HG03095 (cell line): ENCODE results near the gene ARL15.
"Not testable (repeated sequence)": the region's sequence is repeated elsewhere in the genome, so short reads cannot be mapped to it uniquely, and the experiment has no call there.

ENCODE experiments used
- ATAC-seq: cut with Tn5 transposase; IDR thresholded peaks from one replicate; pipeline ENCODE4 v1.9.1; 2021; ENCODE audit warnings: moderate library complexity; ENCODE audit not compliant: unreplicated experiment

The ARL15 gene

DNA sequence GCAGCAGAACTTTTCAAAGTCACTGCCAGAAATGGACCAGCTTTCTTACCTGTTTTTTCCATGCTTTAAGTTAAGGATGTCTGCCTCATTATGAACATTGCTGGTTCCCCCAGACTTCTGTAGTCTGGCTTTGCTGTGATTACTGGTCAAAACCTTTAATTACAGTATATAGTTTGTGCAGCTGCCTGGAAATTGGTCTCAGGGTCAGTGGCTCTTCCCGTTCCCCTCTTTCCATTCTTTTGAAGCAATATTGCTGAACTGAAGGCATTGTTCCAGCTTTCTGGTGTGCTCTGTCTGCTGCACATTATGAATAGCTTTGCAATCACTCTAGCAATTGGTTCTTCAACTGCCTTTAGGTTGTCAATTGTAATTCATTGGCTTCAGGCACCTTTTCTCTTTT, 206.5 kb downstream of the ARL15 start:
- no peak for ATAC-seq

DNA sequence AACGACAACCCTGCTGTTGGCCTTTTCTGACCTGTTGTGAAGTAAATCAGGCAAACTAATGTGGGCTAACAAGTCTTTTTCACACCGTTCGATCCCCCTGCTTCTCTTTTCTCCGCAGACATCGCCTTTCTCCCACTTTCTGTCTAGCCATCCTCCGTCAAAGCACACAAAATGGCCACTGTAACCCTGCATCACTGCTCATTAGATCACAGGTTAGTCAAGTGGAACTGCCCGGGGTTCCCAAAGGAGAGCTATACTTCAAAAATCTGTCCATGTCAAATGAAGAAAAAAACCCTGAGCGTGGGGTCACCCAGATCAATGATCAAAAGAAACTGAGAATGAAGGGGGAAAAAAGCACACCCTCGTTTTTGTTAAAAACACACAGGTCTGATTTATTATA, 212.1 kb downstream of the ARL15 start:
- ATAC-seq = no peak

GRCh38 chr5:54095969-54096368, 214.4 kb downstream of the ARL15 start:
- ATAC-seq = no peak

GRCh38 chr5:54094706-54095105, 215.7 kb downstream of the ARL15 start:
- ATAC-seq = no peak

- no peak for ATAC-seq
Observed at GRCh38 chr5:54093861-54094260, 216.5 kb downstream of the ARL15 start.

DNA sequence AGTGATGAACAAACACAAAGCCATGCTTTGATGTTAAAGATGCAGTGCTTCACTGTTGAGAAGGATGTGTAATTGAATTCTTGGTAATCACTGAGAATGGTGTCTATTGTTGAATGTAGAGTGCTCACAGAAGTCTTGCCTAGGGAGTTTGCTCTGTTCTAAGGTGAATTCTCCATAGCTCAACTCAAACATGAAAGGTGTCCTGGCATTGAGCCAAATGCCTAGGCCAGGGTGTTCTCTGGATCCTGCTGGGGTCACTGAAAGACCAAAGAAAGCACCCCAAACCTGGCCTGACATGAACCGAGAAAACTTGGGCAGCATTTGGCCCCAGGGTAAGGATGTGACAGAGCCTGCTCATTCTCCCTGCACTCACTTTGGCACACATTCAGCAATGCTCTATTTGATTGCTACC, 217.3 kb downstream of the ARL15 start:
- no peak for ATAC-seq

- no peak for ATAC-seq
Observed at GRCh38 chr5:54091307-54092130, 218.9 kb downstream of the ARL15 start.

GRCh38 chr5:54090495-54091120, 219.8 kb downstream of the ARL15 start:
- ATAC-seq = no peak

DNA sequence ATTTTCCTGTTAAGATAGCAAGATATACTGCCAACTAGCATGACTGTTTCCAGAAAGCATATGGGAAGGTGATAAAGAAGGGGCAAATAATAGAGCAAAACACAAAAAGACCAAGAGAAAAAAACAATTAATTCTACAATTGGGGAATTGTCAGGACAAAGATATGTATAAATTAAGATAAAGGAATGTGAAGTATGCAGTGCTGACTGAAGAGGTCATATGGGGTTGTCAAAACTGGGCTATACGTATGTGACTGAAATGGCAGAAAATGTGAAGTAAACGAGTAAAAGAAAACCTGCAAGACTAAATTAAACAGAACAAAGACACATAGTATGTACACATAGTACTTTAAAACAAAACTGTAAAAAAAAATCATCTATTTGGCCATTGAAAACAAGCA, 222.3 kb downstream of the ARL15 start:
- ATAC-seq = no peak

DNA sequence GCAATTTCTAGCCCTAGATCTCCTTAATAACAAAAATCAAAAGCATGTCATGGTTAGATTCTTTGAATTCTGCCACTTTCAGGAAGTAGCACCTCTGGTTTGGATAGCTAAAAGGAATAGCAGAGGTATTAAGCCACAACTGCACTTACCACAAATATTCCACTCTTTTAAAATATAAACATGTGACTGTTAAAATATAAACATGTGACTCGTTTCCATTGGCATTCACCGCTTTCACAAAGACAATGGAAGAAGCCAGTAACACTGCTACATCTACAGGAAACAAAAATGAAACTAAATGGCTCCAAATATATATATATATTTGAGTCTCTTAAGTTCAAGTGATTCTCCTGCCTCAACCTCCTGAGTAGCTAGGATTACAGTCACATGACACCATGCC, 222.9 kb downstream of the ARL15 start:
- no peak for ATAC-seq

DNA sequence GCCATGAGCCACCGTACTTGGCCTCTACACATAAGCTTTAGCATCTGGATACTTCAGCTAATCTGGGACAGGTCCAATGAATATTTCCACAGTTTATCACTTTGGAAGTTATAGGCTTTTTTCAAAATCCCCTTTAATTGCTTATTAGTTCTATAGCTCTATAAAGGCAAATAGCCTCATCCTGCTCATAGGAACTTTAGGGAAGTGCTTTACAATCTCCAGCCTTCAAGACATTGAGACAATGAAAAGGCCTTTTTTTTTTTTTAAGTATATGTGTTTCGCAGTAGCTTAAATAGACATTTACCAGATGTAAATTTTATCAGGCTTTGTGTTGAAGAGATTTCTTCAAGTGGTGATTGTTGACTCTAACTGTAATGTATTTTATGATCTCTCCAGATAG, 224.2 kb downstream of the ARL15 start:
- ATAC-seq = no peak

GRCh38 chr5:54084696-54085095, 225.7 kb downstream of the ARL15 start:
- no peak for ATAC-seq

DNA sequence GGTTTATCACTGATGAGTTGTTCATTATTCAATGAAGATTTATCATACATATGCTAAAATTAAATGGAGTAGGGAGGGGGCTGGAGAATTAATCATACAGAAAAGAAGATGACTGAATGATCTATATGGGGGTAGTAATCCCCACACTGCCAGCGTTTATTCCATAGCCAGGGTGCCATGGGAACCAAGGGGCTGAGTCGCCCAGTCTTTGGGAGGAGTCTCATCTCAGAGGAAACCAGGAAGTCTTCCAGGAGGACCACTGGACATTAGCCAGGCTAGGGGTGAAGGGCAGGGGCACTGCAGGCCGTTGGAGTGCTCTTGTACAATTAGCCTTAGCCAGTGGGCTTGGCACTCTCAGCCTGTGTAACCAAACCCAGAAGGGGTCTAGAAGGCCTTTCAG, 226.5 kb downstream of the ARL15 start:
- ATAC-seq = no peak

- no peak for ATAC-seq
Observed at GRCh38 chr5:54083245-54083644, 227.1 kb downstream of the ARL15 start.

DNA sequence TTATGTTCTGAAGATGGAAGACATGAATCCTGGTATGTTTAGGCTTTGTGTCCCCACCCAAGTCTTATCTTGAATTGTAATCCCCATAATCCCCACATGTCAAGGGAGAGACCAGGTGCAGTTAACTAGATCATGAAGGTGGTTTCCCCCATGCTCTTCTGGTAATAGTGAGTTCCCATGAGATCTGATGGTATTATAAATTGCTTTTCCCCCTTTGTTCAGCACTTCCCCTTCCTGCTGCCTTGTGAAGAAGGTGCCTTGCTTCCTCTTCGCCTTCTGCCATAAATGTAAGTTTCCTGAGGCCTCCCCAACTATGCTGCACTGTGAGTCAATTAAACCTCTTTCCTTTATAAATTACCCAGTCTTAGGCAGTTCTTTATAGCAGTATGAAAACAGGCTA, 229.0 kb downstream of the ARL15 start:
- no peak for ATAC-seq

GRCh38 chr5:54080831-54081230, 229.5 kb downstream of the ARL15 start:
- ATAC-seq = no peak

DNA sequence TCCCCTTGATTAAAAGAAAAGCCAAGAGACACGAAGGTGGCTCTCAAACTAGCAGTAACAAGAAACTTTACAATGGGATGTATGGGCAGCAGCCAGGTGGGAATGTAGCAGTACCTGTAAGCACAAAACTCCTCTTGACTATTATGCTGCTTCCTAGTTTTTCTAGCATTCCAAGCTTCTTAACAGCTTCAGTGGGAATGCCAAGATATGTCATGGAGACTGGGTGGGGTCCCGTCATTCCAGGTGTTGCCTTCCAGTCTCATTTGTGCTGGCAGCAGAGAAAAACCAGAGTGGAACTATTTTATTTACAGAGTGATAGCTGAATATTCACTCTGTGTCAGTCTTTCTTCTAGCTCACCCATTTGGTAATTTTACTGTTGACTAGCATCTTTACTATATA, 236.6 kb downstream of the ARL15 start:
- ATAC-seq = no peak

DNA sequence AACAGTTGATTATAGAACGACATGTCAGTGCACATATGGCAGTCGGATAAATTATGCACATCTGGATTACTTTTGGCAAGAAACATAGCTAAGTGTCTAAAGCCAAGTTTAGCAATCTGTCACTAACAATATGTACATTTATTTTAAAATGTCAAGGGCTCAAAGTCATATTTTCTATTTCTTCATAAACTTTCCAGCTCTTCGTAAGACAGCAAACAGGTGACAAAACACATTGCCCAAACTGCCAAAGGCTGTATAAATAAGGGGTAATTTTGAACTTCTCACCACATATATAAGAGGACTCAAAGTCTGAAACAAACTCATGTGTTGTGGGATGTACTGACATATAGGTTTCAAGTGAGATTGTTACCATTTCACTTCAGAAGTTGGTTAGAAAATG, 237.2 kb downstream of the ARL15 start:
- ATAC-seq = no peak

DNA sequence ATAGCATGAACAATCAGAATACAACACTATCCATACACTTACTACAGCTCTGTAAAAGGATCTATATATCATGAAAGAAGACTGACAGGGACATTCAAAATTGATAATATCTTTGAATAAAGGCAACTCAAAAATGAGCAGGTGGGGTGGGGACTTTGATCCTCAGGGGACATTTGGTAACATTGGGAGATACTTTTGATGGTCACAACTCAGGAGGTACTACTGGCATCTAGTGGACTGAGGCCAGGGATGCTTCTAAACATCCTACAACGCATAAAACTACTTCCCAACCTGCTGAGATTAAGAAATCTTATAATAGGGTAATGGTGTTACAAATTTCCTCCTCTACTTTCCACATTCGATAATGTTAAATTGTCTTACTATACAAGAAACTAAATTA, 243.9 kb downstream of the ARL15 start:
- ATAC-seq = no peak

DNA sequence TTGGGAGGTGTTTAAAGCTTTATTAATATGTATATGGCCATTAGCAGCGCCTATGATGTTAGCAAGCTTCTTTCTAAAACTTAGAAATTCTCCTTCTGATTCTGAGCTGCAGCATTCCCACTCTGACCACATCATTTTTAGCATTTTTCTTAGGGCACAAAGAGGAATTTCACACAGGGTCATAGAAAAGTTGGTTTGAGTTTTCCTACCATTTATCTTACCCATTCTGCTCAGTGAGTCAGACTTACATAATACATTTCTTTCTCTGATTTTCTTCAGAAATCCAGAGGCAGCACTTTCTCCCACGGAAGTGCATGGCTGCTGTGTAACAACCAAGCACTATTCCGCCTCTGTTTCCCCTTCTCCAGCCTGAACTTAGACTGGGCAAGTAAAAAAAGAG, 246.6 kb downstream of the ARL15 start:
- ATAC-seq = no peak

- no peak for ATAC-seq
Observed at GRCh38 chr5:54062958-54063357, 247.4 kb downstream of the ARL15 start.

- not testable (repeated sequence) for ATAC-seq
Observed at GRCh38 chr5:54060919-54061318, 249.5 kb downstream of the ARL15 start.

- no peak for ATAC-seq
Observed at GRCh38 chr5:54049963-54050362, 260.4 kb downstream of the ARL15 start.
